IPS-NIHi7 (cell line): ENCODE results near the gene SYT12.
"Not testable (repeated sequence)": the region's sequence is repeated elsewhere in the genome, so short reads cannot be mapped to it uniquely, and the experiment has no call there.

ENCODE experiments used
- DNase-seq: peaks from one replicate; pipeline ENCODE4 v3.0.0; 2012; ENCODE audit warnings: mixed read lengths; ENCODE audit errors: extremely low spot score

The SYT12 gene, protein sequence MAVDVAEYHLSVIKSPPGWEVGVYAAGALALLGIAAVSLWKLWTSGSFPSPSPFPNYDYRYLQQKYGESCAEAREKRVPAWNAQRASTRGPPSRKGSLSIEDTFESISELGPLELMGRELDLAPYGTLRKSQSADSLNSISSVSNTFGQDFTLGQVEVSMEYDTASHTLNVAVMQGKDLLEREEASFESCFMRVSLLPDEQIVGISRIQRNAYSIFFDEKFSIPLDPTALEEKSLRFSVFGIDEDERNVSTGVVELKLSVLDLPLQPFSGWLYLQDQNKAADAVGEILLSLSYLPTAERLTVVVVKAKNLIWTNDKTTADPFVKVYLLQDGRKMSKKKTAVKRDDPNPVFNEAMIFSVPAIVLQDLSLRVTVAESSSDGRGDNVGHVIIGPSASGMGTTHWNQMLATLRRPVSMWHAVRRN

DNA sequence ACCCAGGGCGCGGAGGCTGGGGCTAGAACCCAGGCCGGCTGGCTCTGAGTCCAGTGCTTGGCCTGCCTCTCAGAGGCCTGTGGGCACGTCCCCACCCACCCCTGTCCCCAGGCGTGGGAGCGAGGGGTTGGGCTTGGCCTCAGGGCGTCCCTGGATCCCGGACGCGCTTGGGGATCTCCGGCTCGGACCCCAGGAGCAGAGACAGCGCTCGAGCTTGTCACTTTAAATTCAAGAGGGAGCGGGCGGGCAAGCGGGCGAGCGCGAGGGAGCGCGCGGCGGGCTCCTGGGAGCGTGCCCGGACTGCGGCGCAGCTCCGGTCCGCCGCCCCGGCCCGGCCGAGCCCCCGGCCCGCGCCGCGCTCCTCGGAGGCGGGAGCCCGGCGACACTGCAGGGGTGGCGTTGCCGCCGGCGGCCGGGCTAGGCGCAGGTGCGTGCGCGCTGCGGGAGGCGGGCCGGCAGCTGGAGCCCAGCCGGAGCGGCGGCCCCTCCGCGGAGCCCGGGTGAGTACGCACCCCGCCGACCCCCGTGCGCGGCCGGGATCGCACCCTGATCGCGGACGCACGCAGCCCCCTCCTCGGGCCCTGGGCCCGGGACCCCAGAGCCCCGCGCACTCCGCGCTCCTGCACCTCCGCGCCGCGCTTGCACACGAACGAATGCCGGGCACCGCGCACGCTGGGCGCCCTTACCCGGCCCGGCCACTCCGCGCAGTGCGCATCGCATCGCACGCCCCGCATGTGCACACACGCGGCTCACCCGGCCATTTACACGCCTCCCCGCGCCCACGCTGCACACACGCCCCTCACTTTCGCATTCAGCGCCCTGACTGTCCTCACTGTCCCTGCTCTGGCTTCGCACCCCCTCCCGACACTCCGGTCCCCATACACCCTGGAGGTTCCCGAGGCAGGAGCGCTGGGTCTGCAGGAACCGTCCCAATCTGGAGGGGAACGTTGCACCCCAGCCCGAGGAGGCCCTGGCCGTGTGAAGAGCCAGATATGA, at the start of gene SYT12:
Gene SYT12 (plus strand): TSS at position 174 of the 996 bp plus-strand sequence. CDS start 7,011 bp downstream, outside the sequence.
- peak; percentile 57 for DNase-seq

DNA sequence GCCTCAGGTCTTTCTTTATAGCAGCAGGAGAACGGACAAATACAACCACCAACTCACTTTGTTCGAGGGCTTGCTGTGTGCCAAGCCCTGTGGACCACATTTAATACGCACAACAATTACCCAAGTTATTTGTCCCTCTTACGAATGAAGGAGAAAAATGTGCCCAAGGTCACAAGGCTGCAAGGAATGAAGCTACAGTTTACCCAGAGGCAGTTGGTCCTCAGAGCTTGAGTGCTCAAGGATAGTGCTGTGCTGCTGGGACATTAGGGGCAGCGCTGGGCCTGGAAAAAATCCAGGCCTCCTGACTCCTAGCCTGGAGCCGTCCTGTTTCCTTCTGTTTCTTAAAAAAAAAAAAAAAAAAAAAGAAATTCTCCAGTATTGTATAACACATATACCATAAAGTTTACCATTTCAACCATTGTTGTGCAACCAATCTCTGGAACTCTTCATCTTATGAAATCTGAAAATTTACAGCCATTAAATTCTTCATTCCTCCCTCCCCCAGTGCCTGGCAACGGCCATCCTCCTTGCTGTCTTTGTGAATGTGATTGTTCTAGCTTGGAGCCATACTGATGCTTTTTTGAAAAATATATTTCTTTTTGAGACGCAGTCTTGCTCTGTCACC, 48.9 kb upstream of the SYT12 start:
- no peak for DNase-seq

DNA sequence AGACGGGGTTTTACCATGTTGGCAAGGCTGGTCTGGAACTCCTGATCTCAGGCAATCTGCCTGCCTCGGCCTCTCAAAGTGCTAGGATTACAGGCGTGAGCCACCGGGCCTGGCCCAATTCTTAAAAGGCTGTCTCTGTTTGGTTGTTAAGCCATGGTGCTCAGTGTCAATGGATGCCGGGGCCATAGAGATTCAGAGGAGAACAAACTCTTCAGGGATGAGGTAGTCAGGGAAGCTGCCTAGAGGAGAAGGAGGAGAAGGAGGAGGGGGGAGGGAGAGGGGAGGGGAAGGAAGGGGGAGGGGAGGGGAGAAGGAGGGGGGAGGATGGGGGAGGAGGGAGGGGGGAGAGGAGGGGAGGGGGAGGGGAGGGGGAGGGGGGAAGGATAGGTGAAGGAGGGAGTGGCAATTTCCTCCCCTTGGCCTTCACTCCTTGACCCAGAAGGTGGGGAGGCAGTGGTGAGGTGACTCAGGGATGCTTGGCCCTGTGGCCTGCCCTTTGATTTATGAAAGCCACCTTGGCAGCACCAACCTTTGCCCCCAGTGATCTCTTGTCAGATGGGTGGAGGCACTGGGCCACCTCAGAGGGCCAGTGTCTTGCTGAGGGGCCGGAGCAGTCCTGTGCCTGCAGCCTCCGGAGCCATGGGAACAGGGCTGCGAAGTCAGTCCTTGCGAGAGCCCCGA, 48.1 kb upstream of the SYT12 start, which contains the start of gene C11orf86:
Gene C11orf86 (plus strand): TSS at position 581 of the 681 bp plus-strand sequence. CDS start 59 bp downstream, at position 640.
- DNase-seq: no peak

DNA sequence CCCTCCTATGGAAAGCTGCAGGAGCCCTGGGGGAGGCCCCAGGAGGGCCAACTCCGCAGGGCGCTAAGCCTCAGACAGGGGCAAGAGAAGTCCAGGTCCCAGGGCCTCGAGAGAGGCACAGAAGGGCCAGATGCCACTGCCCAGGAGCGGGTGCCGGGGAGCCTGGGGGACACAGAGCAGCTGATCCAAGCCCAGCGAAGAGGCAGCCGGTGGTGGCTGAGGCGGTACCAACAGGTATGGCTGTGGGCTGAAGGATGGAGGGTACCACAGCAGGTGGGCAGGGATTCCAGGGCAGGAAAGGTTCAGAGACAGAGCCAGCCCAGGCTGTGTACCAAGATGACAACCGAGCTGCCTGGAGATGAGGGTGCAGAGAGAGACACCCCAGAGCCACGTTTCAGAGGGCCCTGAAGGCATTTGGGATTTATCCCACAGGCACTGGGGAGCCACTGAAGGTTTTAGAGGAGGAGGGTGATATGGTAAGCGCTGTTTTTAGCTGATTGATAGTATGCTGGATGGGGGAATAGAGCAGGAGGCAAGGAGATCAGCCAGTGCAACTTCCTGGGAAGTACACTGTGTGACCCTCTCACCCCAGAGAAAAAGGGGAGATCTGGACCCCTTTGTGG, 47.4 kb upstream of the SYT12 start:
- no peak for DNase-seq

DNA sequence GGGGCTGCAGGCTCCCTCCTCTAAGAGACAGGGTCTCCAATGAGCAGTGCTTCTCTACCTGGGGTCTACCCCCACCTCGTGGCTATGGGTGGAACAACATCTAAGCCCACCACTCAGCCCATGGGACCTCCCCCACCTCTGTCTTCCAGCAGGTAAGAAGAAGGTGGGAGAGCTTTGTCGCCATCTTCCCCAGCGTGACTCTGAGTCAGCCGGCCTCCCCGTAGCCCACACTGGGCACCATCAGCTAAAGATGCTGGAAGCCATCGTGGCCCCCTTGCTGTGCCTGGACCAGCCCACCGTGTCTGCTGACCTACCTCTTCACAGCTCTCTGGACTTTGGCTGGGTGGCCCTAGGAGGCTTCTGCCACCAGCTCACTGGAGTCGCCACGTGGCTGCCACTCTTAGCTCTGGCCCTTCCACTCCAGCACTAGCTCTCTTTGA, 46.9 kb upstream of the SYT12 start:
- peak; percentile 88 for DNase-seq

DNA sequence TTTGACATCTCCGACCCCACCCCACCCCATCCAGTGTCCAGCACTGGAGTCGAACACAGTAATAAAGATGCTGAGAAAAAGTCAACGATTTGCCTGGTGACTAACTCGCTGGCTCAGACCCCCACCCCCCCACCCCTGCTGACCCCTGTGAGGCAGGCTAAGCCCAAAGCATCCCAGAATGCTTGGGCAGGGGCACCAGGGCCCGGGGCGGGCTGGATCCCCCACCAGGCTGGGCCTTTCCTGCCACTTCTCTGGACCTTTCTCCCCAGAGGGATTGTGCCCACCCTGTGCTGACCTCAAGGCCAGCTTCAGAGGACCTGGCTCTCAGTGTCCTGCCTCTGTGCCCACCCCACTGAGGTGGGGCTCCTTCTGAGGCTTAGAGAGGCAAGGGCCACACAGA, 46.0 kb upstream of the SYT12 start:
- no peak for DNase-seq

DNA sequence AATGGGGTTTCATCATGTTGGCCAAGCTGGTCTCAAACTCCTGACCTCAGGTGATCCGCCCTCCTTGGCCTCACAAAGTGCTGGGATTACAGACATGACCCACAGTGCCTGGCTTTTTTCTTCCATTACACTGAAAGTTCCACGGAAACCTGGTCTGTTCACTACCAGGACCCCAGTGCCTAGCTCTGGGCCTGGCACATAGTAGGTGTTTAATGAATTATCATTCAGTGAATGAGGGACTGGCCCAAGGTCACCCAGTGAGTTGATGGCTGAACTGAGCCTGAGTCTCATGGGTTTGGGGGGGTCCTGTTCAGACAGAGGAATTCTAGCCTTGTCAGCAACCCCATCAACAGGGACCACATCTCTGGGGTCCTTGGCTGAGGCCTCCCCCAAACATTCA, 44.7 kb upstream of the SYT12 start:
- DNase-seq: no peak

DNA sequence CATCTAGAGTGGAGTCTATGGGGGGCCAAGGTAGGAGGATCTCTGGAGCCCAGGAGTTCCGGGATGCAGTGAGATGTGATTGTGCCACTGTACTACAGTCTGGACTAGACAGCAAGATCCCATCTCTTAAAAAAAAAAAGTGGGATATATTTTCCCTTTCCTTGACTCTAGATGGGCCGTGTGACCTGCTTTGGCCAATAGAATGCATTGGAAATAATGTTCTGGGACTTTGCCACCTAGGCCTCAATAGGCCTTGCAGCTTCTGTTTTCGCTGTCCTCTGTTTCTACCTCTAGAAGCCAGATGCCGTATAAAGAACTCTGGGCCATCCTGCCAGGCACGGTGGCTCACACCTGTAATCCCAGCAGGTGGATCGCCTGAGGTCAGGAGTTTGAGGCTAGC, 44.2 kb upstream of the SYT12 start:
- DNase-seq: no peak

DNA sequence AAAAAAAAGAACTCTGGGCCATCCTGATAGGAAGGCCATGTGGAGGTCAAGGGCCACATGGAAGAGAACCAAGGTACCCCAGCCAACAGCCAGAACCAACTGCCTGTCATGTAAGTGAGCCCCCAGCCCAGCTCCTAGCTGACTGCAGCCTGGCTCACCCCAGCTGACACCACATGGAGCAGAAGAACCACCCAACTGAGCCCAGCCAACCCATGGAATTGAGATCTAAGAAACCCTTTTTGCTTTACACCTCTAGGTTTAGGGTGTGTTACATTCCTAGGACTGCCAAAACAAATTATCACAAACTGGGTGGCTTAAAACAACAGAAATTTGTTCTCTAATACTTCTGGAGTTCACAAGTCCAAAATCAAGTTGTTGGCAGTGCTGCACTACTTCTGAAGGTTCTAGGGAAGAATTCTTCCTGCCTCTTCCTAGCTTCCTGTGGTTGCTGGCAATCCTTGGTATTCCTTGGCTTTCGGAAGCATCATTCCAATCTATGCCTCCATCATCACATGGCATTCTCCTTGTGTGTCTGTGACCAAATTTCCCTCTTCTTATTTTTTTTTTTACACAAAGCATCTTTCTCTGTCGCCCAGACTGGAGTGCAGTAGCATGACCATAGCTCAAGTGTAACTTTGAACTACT, 43.5 kb upstream of the SYT12 start:
- no peak for DNase-seq

DNA sequence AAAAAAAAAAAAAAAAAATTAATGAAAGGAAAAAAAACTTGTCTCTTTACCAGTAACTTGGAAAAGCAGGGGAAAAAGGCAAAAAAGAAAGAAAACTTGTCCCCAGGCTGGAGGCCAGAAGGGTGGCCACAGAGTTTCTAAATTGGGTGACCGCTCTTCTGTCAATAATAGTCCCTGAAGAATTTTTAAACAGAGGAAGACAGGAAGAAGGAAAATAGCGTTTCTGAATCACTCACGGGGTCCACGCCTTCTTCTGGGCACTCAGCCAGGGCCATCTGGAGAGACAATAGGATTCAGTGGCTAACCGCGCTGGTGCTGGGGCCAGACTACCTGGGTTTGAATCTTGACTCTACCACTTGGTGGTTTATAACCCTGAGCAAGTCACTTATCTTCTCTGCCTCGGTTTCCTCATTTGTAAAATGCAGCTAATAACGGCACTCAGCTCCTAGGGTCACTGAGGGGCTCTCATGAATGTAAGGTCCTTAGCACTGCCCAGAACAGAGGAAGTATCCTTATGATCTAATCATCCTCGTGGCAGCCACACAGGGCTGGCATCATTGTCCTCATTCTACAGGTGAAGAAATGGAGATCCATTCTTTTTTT, 40.9 kb upstream of the SYT12 start:
- no peak for DNase-seq

DNA sequence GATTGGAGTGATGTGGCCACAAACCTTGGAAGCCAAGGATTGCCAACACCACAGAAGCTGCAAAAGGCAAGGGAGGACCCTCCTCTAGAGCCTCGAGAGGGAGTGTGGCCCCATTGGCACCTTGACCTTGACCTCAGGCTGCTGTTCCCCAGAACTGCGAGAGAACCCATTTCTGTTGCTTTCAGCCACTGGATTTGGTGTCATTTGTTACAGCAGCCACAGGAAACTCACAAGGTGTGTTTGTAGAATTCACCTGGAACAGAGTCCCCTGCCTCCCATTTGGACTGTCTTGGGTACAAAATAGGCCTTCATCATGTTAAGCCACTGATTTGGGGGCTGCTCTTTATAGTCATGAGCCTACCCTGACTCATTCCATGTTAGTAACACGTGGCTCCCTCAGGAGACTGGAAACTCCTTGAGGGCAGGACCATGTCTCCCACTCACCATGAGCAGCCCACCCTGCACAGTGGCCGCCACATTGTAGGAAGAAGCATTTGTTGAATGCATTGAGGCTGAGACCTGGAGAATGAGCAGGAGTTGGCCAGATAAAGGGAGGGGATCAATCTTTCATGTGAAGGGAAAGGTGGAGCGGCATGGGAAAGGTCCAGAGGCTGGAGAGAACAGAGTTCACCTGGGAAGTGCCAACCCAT, 39.5 kb upstream of the SYT12 start:
- no peak for DNase-seq

DNA sequence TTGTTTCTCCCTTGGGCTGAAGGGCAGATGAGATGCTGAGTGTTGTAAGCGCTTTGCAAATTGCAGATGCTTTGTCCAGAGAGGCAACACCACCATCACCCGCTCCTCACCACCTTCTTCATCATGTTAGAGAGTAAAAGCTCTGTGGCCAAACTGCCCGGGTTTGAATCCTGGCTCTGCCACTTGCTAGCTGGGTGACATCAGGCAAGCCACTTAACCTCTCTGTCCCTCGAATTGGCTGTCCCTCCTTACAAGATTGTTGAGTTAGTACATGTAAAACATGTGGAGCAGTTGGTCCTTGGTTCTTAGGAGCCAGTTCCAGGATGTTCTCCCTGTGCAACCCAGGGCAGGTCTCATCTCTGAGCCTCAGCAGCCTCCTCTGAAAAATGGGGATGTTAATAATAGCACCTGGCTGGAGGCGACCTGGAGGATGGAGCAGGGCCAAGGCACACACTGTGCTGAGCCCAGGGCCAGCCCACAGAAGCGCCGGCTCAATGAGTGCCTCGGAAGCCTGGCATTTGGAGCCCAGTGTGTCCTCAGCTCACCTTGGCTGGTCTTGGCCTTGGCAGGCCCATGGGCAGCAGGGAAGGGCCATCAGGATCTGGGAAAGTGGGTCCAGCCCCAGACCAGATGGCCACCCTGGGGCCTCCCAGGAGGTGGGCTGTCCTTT, 37.3 kb upstream of the SYT12 start:
- no peak for DNase-seq

DNA sequence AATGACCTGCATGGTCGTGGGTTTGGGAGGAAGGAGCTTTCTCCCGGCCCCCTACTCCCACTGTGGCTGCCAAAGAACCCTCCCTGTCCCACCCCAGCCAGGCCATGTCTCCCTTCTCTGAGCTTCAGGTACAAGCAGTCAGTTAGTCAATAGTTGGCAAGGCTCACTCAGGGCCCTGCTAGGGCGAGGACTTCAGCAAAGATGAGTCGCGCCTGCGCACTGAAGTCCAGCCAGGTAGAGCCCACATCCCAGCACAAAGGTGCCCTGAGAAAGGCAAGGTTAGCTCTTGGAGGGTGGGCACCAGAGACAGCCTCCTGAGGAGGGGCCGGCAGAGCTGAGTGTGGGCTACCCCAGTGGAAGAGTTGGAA, 36.8 kb upstream of the SYT12 start:
- no peak for DNase-seq

DNA sequence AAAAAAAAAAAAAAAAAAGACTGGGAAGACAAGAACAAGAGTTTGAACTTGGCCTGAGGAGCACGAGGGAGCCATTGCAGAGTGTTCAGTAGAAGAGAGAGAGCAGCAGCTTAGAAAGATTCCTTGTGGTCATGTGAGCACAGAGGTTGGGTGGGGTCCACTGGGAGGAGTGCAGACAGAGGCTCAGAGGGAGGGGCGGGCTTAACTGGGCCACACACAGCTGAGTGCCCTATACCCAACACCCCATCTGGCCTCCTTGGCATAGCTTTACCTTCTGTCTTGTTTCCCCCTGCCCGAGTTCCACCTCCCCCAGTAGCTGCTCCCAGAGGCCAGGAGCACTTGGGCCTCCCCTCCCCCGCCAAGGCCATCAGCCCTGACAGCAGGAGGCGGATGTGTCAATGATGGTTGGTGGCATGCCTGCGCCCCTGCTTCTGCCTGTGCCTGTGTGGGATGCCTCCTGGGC, 35.7 kb upstream of the SYT12 start:
- peak; percentile 74 for DNase-seq

DNA sequence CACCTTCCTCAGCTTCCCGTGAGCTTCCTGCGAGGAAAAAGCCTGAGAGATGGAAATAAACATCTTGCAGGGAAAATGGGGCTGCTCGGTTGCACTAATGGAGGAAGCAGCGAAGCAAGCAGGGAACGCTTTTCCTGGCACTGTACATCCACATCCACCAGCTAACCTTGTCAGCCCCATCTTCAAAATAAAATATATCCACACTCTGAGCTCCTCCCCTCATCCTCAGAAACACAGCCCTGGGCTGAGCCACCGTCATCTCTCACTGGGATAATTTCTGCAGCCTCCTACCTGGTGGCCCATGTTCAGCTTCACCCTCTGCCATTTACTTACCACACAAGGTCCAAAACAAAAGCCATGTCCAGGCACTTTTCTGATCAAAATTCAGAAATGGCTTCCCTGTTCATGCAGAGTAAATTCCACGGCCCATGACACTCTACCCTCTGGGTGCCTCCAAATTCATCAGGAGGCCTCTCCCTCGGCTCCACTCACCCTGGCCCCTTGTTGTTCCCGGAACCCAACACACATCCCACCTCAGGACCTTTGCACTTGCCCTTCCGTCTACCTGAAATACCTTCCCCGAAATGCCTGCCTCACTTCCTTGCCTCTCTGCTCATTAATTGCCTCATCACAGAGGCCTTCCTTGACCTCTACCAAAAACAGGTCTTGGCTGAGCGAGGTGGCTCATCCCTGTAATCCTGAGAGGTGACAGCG, 34.9 kb upstream of the SYT12 start:
- DNase-seq: no peak

DNA sequence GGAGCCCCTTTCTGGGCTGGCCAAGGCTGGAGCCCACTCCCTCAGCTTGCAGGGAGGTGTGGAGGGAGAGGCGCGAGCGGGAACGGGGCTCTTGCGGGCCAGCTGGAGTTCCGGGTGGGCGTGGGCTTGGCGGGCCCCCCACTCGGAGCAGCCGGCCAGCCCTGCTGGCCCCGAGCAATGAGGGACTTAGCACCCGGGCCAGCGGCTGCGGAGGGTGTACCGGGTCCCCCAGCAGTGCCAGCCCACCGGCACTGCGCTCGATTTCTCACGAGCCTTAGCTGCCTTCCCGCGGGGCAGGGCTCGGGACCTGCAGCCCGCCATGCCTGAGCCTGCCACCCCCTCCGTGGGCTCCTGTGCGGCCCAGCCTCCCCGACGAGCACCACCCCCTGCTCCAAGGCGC, 34.2 kb upstream of the SYT12 start:
- DNase-seq: not testable (repeated sequence)

DNA sequence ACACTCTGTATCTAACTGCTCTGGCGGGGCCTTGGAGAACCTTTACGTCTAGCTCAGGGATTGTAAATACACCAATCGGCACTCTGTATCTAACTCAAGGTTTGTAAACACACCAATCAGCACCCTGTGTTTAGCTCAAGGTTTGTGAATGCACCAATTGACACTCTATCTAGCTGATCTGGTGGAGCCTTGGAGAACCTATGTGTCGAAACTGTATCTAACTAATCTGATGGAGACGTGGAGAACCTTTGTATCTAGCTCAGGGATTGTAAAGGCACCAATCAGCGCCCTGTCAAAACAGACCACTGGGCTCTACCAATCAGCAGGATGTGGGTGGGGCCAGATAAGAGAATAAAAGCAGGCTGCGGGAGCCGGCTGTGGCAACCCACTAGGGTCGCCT, 33.6 kb upstream of the SYT12 start:
- not testable (repeated sequence) for DNase-seq

DNA sequence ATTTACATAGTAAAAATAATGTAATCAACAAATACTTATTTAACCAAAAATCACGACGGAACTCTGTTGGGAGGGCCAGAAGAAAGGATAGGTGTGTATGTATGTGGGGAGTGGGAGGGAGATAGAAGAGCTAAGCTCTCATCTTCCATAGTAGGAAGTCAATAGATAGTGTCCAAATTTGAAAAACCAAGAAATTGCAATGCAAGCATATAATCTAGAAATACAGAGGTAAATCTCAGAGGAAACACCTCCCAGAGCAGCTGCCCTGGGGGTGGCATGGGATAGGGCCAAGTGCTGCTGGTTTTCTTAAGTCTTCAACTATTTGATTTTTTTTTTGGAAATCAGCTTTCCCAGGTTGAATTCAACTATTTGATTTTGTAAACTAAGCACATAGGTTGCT, 30.9 kb upstream of the SYT12 start:
- DNase-seq: no peak
